Astrocyte (in vitro differentiated cells and primary cell): Measurements from ENCODE around the gene CDK5R1. TPM values are rescaled to one million over a fixed set of nuclear protein-coding genes. Genes with fewer than 3 reads are reported as not detected.
A peak's percentile ranks its signal among the peaks of the same experiment; 100 is the strongest.

Experiments
- DNase-seq: peaks from one replicate; pipeline ENCODE4 v3.0.0-alpha.2; 2010; ENCODE audit warnings: low read depth
- FAIRE-seq: peaks from 2 replicates; lab custom pipeline; 2011; peaks lifted over from hg19 to GRCh38; lab: Jason Lieb, UNC
- H2AFZ ChIP-seq: 2 replicates; pipeline ENCODE4 v1.6.0; 2012; ENCODE audit warnings: low read depth, low read length, inconsistent platforms
- H3K27ac ChIP-seq: 2 replicates; pipeline ENCODE4 v1.5.1; 2011; ENCODE audit warnings: low read depth, low read length, inconsistent platforms
- H3K27me3 ChIP-seq: 2 replicates; pipeline ENCODE4 v1.6.0; 2011; ENCODE audit warnings: low read length, inconsistent platforms; ENCODE audit not compliant: insufficient read depth
- H3K36me3 ChIP-seq: 2 replicates; pipeline ENCODE4 v1.5.1; 2011; ENCODE audit warnings: low read length, inconsistent platforms; ENCODE audit not compliant: insufficient read depth
- H3K4me1 ChIP-seq: 2 replicates; pipeline ENCODE4 v1.5.1; 2011; ENCODE audit warnings: low read length, inconsistent platforms; ENCODE audit not compliant: insufficient read depth
- H3K4me2 ChIP-seq: 2 replicates; pipeline ENCODE4 v1.6.0; 2012; ENCODE audit warnings: low read length, inconsistent platforms
- H3K4me3 ChIP-seq: 2 replicates; pipeline ENCODE4 v1.5.1; 2011; ENCODE audit warnings: low read depth, mild to moderate bottlenecking, low read length, inconsistent platforms; ENCODE audit not compliant: insufficient read depth
- H3K79me2 ChIP-seq: 2 replicates; pipeline ENCODE4 v1.6.0; 2012; ENCODE audit warnings: mild to moderate bottlenecking, low read length, inconsistent platforms; ENCODE audit not compliant: insufficient read depth
- H3K9ac ChIP-seq: 2 replicates; pipeline ENCODE4 v1.6.0; 2012; ENCODE audit warnings: mild to moderate bottlenecking, low read length, inconsistent platforms
- H3K9me3 ChIP-seq: 2 replicates; pipeline ENCODE4 v1.5.1; 2012; ENCODE audit warnings: low read depth, mild to moderate bottlenecking, low read length, inconsistent platforms; ENCODE audit not compliant: insufficient read depth
- H4K20me1 ChIP-seq: 2 replicates; pipeline ENCODE4 v1.6.0; 2012; ENCODE audit warnings: low read length, inconsistent platforms; ENCODE audit not compliant: insufficient read depth
- H3K27ac Mint-ChIP-seq: one replicate; pipeline ENCODE4 v1.8.0; 2021; ENCODE audit warnings: mild to moderate bottlenecking, mixed read lengths; ENCODE audit not compliant: unreplicated experiment
- H3K27me3 Mint-ChIP-seq: one replicate; pipeline ENCODE4 v1.8.0; 2021; ENCODE audit warnings: low read depth, mixed read lengths; ENCODE audit not compliant: unreplicated experiment
- H3K36me3 Mint-ChIP-seq: one replicate; pipeline ENCODE4 v1.8.0; 2021; ENCODE audit warnings: low read depth, mixed read lengths; ENCODE audit not compliant: unreplicated experiment
- H3K4me1 Mint-ChIP-seq: one replicate; pipeline ENCODE4 v1.8.0; 2021; ENCODE audit warnings: low read depth, mixed read lengths; ENCODE audit not compliant: unreplicated experiment
- H3K4me3 Mint-ChIP-seq: one replicate; pipeline ENCODE4 v1.8.0; 2021; ENCODE audit warnings: mild to moderate bottlenecking, moderate library complexity, mixed read lengths; ENCODE audit not compliant: unreplicated experiment
- H3K9me3 Mint-ChIP-seq: one replicate; pipeline ENCODE4 v1.8.0; 2021; ENCODE audit warnings: mild to moderate bottlenecking, mixed read lengths; ENCODE audit not compliant: unreplicated experiment
- EZH2 ChIP-seq: IDR thresholded peaks from 2 replicates; pipeline ENCODE4 v1.6.1; 2012; ENCODE audit warnings: mild to moderate bottlenecking, low read length, inconsistent platforms; ENCODE audit not compliant: insufficient read depth
- total RNA-seq: library from RNA; stranded (reverse); gene quantifications from 2 replicates; pipeline ENCODE4 v1.2.1, GENCODE V29; 2021
- TF ChIP-seq, protein P1 (sequence below): IDR thresholded peaks from 2 replicates; pipeline ENCODE4 v1.5.1; 2011; ENCODE audit warnings: low read depth, mild to moderate bottlenecking, inconsistent platforms, low read length, moderate library complexity; ENCODE audit not compliant: insufficient read depth

CDK5R1 gene
- total RNA-seq, 1 donor from 2014 or later, result 7.6 TPM

- peak overlapping the region; percentile 31 for H3K27ac ChIP-seq
- peak; percentile 23 for DNase-seq
- H3K9me3 Mint-ChIP-seq, result no peaks in the 10 kb centered on the region
Observed at GRCh38 chr17:32520104-32520701, 33.4 kb downstream of the CDK5R1 start.

GRCh38 chr17:32520737-32521404 is 34.1 kb downstream of the CDK5R1 start:
- no peak overlapping the region for H3K9ac ChIP-seq

More at GRCh38 chr17:32520104-32520701, 33.4 kb downstream of the CDK5R1 start:
- Histone ChIP-seq H3K4me2 (peak overlapping the region; percentile 89), H3K79me2 (no peaks in the 10 kb centered on the region), H4K20me1 (no peaks in the 10 kb centered on the region), H3K9ac (peak overlapping the region; percentile 61), H2AFZ (peak overlapping the region; percentile 83), H3K4me3 (peak overlapping the region; percentile 51), H3K9me3 (no peaks in the 10 kb centered on the region), H3K4me1 (peaks cover 20% of the 10 kb centered on the region), H3K27me3 (no peaks in the 10 kb centered on the region), H3K36me3 (no peaks in the 10 kb centered on the region)
- peak overlapping the region; percentile 91 for H3K27ac Mint-ChIP-seq
- peaks cover 3% of the 10 kb centered on the region for H3K36me3 Mint-ChIP-seq
- H3K4me3 Mint-ChIP-seq, result peak overlapping the region; percentile 76
- FAIRE-seq, result no peak
- H3K4me1 Mint-ChIP-seq, result peaks cover 44% of the 10 kb centered on the region
- no peaks in the 10 kb centered on the region for H3K27me3 Mint-ChIP-seq
- TF ChIP-seq, protein P1, sequence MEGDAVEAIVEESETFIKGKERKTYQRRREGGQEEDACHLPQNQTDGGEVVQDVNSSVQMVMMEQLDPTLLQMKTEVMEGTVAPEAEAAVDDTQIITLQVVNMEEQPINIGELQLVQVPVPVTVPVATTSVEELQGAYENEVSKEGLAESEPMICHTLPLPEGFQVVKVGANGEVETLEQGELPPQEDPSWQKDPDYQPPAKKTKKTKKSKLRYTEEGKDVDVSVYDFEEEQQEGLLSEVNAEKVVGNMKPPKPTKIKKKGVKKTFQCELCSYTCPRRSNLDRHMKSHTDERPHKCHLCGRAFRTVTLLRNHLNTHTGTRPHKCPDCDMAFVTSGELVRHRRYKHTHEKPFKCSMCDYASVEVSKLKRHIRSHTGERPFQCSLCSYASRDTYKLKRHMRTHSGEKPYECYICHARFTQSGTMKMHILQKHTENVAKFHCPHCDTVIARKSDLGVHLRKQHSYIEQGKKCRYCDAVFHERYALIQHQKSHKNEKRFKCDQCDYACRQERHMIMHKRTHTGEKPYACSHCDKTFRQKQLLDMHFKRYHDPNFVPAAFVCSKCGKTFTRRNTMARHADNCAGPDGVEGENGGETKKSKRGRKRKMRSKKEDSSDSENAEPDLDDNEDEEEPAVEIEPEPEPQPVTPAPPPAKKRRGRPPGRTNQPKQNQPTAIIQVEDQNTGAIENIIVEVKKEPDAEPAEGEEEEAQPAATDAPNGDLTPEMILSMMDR, result no peak
- TF ChIP-seq EZH2, result no peak

More at GRCh38 chr17:32520737-32521404, 34.1 kb downstream of the CDK5R1 start:
- DNase-seq (no peak), FAIRE-seq (no peak)
- H3K4me2 ChIP-seq, result peak overlapping the region; percentile 89
- no peaks in the 10 kb centered on the region for H3K36me3 ChIP-seq
- H3K27ac ChIP-seq, result no peak overlapping the region
- H3K79me2 ChIP-seq, result no peaks in the 10 kb centered on the region
- H3K4me1 ChIP-seq, result peaks cover 20% of the 10 kb centered on the region
- Mint-ChIP-seq H3K4me1 (peaks cover 45% of the 10 kb centered on the region), H3K27me3 (no peaks in the 10 kb centered on the region), H3K27ac (peak overlapping the region; percentile 23), H3K36me3 (peaks cover 3% of the 10 kb centered on the region), H3K9me3 (no peaks in the 10 kb centered on the region), H3K4me3 (no peak overlapping the region)
- H3K27me3 ChIP-seq, result no peaks in the 10 kb centered on the region
- no peaks in the 10 kb centered on the region for H4K20me1 ChIP-seq
- peak overlapping the region; percentile 83 for H2AFZ ChIP-seq
- TF ChIP-seq, protein P1, result no peak
- TF ChIP-seq EZH2, result no peak
- no peaks in the 10 kb centered on the region for H3K9me3 ChIP-seq
- no peak overlapping the region for H3K4me3 ChIP-seq
